Retina (tissue), 1 donor: Measurements from ENCODE around the gene STARD13.
"Not testable (repeated sequence)": the region's sequence is repeated elsewhere in the genome, so short reads cannot be mapped to it uniquely, and the experiment has no call there.

Source experiments
- DNase-seq: peaks from one replicate; pipeline ENCODE4 v3.0.0-alpha.2; 2016

Gene STARD13

DNA sequence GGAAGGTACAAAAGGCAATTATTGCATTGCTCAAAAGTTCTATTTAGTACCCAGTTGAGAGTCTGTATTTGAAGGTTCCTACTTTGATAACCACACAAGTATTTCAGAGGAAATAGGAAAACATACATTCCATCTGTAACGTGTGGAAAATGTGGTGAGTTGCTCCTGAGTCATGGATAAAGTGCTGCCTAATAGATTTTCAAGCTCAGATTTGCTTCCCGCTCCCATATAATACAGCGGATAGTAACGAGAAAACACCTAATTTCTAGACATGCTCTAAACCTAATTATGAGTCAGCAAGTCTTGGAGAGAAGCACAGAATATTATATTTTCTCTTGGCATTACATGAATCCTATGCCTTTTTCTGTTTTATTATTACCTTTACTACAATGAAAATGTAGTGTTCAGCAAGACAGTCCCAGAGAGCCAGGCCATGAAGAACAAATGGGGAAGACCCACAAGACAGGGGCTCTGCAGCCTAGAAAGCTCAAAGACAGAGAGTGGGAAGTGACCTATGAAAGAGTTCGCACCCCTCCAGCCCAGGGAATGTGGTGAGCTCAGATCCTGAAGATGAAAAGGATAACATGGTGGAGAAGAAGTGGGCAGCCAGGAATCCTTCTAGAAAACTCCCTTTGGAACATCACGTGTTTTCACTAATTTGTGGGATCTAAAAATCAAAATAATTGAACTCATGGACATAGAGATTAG is 116.1 kb downstream of the STARD13 start:
- DNase-seq = no peak

DNA sequence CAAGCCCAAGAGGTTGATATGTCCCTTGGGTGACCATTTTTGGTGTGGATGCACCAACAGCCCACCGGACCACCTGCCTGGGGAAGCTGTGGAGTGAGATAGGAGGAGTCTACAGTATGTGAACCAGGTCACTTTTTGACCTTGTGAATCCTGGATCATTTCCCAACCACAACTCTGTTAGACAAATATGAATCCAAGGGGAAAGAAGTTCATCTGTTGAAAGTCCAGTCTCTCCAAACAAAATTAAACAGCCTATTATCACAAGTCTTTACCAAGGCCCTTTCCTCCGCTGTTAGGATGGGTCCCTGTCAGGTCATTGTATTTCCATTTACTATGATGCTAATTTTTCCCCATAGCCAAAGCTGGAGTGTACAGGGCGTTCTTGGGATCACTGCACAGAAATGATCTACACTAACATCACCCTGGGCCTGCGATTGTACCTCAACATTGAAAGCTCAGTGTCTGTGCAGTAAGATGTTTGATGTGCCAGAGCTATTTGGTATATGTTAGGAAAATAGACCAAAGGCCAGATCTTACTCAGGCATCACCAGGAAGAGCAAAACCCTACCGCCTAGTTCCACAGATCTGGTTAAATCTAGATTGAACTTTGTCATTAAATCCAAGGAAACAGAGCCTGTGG is 117.1 kb downstream of the STARD13 start:
- DNase-seq = no peak

DNA sequence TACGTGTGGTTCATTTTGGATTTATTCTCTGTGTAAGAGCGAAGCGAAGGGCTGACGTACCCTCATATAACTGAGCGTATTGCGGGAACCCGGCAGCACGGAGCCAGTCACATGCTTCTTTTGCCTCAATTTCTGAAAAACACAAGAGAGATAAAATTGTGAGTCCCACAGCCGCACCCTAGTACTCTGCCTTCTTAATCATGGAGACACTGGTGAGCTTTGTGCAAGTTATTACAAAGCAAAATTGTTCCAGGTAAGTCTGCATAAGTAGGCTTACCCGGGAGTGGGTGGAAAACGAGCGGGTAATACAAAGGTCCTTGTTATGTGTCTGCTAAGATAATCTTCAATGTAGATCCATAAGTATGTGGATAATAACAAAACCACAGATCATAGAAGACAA is 118.1 kb downstream of the STARD13 start:
- no peak for DNase-seq

GRCh38 chr13:33165787-33166186 is 119.8 kb downstream of the STARD13 start:
- DNase-seq = no peak

GRCh38 chr13:33164331-33164730 is 121.2 kb downstream of the STARD13 start:
- no peak for DNase-seq

GRCh38 chr13:33162725-33163124 is 122.8 kb downstream of the STARD13 start:
- DNase-seq = not testable (repeated sequence)

- DNase-seq = no peak
These were observed 126.7 kb downstream of the STARD13 start for GRCh38 chr13:33158816-33159215.

GRCh38 chr13:33158271-33158670 is 127.3 kb downstream of the STARD13 start:
- DNase-seq = no peak

- DNase-seq = no peak
These were observed 130.6 kb downstream of the STARD13 start for GRCh38 chr13:33154911-33155310.

DNA sequence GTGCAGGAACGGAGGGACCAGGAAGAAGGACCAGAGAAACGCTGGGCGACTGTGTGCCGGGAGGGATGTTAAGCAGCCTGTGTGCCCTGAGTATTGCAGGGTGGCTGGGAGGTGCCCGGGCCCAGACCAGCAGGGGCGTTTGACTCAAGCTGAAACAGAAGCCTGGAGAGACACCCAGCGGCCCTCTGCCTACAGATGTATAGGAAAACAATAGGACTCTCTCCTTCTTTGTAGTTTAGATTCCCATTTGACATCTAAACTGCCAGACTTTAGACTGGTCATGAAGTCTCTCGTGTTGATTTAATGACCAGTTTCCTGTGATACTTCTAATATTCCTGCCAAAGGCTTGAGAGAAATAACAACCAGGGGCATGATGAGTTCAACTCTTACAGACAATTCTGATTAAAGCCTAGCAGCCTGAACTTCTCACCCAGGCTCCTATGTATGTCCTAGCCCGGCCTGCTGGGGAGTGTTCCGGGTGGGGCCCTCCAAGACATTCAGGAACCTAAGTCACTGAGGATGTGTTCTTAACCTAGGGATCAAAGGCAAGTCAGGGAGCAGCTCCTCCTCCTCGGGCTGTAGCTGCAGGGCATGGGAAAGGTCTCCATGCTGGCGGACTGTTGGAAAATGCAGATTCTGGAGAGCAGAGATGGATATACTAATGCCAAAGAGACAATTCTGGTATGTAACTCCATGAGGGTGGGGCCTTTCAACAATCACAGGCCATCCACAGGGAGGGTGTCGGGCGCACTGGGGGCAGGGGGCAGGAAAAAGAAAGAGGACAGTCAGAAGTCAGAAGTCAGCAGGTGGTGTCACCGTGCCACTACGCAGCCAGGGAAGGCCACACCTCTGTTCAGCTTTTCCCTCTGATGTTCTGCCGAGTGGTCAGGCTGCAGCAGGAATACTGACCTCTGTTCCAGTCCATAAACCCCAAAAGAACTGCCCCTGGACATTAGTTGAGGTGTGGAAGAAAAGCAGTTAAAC is 131.8 kb downstream of the STARD13 start:
- DNase-seq = no peak

- DNase-seq = no peak
These were observed 133.2 kb downstream of the STARD13 start for GRCh38 chr13:33152389-33152788.

- no peak for DNase-seq
These were observed 134.9 kb downstream of the STARD13 start for GRCh38 chr13:33150662-33151061.

- no peak for DNase-seq
These were observed 135.4 kb downstream of the STARD13 start for GRCh38 chr13:33150126-33150525.

GRCh38 chr13:33147832-33148231 is 137.7 kb downstream of the STARD13 start:
- DNase-seq = no peak

DNA sequence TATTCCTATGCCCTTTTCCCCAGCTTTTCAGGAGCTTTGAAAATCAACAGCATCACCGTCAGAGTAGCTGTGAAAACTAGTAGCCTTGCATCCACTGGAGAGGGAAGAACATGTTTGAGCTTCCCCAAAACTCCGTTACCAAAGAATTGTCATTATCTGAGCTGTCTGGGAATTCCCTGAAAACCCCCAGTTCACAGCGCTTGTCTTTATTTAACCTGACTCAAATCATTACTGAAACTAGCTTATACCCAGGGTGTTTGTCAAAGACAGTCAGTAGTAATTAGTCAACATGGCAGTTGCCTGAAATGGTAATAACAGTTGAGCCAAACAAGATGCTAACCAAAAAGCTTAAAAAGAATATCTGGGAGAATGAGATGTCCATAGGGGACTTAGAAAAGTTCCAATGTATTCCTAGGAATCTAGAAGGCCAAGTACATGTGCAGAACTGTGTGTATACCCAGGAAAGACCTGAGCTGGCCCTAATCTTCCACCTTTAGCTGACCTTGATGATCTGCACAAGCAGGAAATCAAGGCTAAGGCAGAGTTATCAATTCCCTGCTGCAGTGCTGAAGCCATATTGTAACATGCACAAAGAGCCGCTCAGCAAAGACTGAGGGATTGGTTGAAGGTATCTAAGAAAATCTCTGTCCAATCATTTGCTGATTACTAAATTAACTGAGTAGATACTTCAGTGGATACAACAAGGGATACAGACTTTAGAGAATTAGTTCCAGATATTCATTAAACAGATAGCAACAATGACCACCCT is 138.5 kb downstream of the STARD13 start:
- DNase-seq = no peak

GRCh38 chr13:33145667-33146066 is 139.9 kb downstream of the STARD13 start:
- no peak for DNase-seq

DNA sequence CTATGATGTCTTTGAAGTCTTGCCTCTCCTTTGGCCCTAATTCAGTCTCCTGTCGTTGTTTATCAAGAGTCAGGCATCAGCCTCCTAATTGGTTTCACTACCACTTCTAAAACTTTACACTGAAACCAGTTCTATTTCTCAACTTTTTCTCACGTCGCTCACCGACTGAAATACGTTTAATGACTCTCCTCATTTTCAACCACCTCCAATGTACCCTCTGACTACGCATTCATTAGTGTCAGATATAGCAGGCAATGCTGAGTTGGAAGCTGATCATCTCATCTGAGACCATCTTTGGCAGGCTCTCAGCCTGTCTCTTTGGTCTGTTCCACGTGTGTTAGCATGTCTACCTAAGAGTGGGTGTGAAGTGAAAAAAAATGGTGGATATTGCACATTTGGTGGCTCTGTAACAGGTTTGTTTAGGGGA is 141.2 kb downstream of the STARD13 start:
- no peak for DNase-seq

DNA sequence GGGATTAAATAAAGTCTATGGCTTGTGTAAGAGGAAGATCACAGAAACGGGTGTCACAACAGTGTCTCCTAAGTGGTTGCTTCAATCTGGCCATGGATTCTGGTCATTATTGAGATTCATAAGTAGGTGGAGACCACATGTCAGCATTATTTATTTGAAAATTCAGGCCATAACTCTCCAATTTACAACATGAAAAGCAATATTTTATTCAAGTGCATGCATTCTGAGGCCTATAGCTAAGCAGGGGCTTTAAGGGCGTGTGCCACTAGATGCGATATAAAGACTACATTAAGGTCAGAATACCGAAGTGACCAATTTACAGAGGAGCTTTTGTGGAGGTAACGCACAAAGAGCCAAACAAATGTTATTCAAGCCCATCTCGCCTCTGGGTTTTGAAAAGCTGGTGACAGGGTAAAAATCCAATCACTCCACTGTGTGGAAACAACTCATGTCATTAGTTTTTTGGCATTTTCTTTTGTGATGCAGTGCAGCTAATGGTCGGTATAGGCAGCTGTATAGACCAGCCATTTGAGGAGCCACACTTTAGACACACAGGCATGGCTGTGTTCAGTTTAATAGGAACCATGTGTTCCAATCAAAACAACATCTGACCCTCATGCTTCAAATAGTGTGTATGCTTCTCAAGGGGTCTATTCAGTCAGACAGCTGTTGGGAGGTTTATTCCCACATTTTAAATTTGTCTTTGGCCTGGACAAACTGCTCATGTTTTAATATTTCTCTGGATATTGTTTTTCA is 145.6 kb downstream of the STARD13 start:
- no peak for DNase-seq

- no peak for DNase-seq
These were observed 146.4 kb downstream of the STARD13 start for GRCh38 chr13:33139184-33139583.

DNA sequence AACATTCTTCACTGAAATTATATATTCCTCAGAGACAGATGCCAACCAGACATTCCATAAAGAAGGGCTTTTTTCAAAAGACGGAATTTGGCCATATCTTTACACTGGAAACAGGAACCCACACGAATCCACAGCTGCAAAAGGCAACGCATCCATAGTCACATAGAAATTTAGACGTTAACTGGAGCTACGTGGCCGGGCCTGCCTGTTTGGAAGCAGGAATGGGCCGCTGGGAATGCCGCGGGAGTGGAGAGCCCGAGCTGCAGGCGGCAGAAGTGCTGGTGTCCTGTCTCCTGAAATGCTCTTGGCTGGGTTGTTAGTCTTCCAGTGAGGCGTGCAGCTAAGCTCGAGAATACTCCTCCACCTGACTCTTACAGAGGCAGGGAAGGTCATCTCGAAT is 147.1 kb downstream of the STARD13 start:
- no peak for DNase-seq

DNA sequence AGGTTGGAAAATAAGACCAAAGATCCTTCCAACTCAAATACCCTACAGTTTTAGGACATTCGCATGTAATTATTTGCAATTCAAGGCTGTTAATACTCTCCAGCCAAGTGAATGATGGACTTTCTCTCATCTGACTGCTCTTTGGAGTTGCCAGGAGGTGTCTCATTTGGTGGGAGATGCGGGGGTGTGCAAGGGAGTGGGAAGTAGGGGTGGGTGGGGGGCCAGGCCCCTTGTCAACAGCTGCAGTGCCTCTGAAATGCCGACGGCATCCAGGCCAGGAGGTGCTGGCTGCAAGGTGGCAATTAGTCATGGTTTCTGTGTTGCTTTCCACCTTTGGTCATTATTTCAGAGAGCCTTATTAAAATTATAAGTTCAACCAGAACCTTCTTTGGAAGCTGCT is 147.8 kb downstream of the STARD13 start:
- DNase-seq = no peak

GRCh38 chr13:33135097-33135496 is 150.5 kb downstream of the STARD13 start:
- no peak for DNase-seq
